Left ventricle myocardium inferior (tissue), 1 donor: ENCODE results near the gene PTGDR2. TPM values are rescaled to one million over a fixed set of nuclear protein-coding genes. Genes with fewer than 3 reads are reported as not detected.
A peak's percentile ranks its signal among the peaks of the same experiment; 100 is the strongest.
"Not testable (repeated sequence)": the region's sequence is repeated elsewhere in the genome, so short reads cannot be mapped to it uniquely, and the experiment has no call there.

Experiments used
- DNase-seq: peaks from one replicate; pipeline ENCODE4 v3.0.0-alpha.2; 2020
- H3K27ac ChIP-seq: fragments of 200-600 bp; replicated peaks from 2 replicates; pipeline ENCODE4 v1.8.0; 2021
- H3K27me3 ChIP-seq: fragments of 200-600 bp; 2 replicates; pipeline ENCODE4 v1.8.0; 2021; ENCODE audit warnings: low read depth
- H3K36me3 ChIP-seq: fragments of 200-600 bp; 2 replicates; pipeline ENCODE4 v1.8.0; 2021
- H3K4me1 ChIP-seq: fragments of 200-600 bp; 2 replicates; pipeline ENCODE4 v1.8.0; 2021
- H3K4me3 ChIP-seq: fragments of 200-600 bp; 2 replicates; pipeline ENCODE4 v1.8.0; 2021; ENCODE audit warnings: mild to moderate bottlenecking, moderate library complexity
- H3K9me3 ChIP-seq: fragments of 200-600 bp; replicated peaks from 2 replicates; pipeline ENCODE4 v1.8.0; 2021
- intact Hi-C: fragments of 100-400 bp; cut with micrococcal nuclease; formaldehyde crosslinking; loops from one replicate; pipeline ENCODE4 v1.11.0; 2022
- total RNA-seq: library from RNA; stranded (reverse); fragmentation: NEBNext Ultra II Directional; extraction: Animal tissue kit (Norgen Biotek cat#: 25700); gene quantifications from one replicate; pipeline ENCODE4 v1.2.1, GENCODE V29; 2021
- TF ChIP-seq, protein P1 (sequence below): fragments of 200-600 bp; IDR thresholded peaks from 2 replicates; pipeline ENCODE4 v1.8.0; 2021; ENCODE audit warnings: antibody characterized with exemption, mild to moderate bottlenecking, borderline replicate concordance
- donor health status: DM: no; HTN: yes; CAD: no; lungs with severe emphysema.

The PTGDR2 gene
- total RNA-seq, 1 donor from 2014 or later = 2.3 TPM

DNA sequence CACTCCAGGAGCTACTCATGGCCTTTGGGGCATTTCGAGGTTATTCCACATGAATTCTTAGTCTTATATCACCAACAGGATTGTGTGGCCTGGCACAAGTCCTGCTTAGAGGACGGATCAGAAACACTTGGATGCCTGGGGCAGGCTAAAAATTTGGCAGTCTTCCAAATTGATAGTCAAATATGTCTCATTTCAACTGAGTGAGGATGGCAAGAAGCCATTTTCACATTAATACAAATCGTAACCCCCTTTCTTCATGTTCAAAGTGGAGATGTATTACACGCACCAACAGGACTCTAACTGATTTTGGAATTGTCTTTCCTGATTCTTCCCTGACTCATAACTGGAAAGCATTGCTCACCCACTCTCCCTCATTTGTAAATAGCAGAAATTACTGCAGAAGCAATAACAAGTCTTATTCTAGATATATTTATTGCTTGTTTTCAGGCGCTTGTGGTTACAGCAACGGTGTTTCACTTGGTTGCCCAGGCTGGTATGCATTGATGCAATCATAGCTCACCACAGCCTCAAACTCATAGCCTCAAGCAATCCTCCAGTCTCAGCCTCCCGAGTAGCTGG lies 24.2 kb downstream of the PTGDR2 start:
- Histone ChIP-seq H3K4me3 (no peak overlapping the region), H3K4me1 (peaks cover 8% of the 10 kb centered on the region), H3K27me3 (no peaks in the 10 kb centered on the region), H3K27ac (no peak overlapping the region), H3K36me3 (no peaks in the 10 kb centered on the region), H3K9me3 (no peaks in the 10 kb centered on the region)
- no peak for DNase-seq
- intact Hi-C loops = loop anchor here (5.0 kb wide), 1 partner anchor 66 kb away; no protein-coding TSS in a partner anchor
- TF ChIP-seq, protein P1, sequence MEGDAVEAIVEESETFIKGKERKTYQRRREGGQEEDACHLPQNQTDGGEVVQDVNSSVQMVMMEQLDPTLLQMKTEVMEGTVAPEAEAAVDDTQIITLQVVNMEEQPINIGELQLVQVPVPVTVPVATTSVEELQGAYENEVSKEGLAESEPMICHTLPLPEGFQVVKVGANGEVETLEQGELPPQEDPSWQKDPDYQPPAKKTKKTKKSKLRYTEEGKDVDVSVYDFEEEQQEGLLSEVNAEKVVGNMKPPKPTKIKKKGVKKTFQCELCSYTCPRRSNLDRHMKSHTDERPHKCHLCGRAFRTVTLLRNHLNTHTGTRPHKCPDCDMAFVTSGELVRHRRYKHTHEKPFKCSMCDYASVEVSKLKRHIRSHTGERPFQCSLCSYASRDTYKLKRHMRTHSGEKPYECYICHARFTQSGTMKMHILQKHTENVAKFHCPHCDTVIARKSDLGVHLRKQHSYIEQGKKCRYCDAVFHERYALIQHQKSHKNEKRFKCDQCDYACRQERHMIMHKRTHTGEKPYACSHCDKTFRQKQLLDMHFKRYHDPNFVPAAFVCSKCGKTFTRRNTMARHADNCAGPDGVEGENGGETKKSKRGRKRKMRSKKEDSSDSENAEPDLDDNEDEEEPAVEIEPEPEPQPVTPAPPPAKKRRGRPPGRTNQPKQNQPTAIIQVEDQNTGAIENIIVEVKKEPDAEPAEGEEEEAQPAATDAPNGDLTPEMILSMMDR = no peak

DNA sequence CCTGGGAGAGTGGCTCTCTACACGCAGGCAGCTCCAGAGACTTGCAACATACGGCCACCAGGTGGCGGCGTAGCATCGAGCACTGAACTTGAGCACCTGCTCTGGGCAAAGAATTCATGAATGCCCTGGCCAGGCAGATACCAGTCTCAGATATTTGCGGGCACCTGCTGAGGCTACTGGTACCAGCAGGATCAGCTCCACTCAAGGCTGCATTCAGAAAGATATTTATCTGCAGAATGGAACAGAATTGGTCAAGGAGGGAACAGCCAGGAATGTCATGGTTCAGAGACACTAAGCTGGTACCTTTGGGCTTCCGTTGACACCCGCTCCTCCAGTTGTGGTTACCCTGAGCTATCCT lies 24.6 kb downstream of the PTGDR2 start:
- DNase-seq = peak; percentile 83
- Histone ChIP-seq H3K9me3 (no peaks in the 10 kb centered on the region), H3K4me3 (no peak overlapping the region), H3K36me3 (no peaks in the 10 kb centered on the region), H3K4me1 (peaks cover 8% of the 10 kb centered on the region), H3K27me3 (no peaks in the 10 kb centered on the region), H3K27ac (no peak overlapping the region)
- intact Hi-C loops = loop anchor here (5.0 kb wide), 1 partner anchor 66 kb away; no protein-coding TSS in a partner anchor
- TF ChIP-seq, protein P1 = peak; percentile 98

DNA sequence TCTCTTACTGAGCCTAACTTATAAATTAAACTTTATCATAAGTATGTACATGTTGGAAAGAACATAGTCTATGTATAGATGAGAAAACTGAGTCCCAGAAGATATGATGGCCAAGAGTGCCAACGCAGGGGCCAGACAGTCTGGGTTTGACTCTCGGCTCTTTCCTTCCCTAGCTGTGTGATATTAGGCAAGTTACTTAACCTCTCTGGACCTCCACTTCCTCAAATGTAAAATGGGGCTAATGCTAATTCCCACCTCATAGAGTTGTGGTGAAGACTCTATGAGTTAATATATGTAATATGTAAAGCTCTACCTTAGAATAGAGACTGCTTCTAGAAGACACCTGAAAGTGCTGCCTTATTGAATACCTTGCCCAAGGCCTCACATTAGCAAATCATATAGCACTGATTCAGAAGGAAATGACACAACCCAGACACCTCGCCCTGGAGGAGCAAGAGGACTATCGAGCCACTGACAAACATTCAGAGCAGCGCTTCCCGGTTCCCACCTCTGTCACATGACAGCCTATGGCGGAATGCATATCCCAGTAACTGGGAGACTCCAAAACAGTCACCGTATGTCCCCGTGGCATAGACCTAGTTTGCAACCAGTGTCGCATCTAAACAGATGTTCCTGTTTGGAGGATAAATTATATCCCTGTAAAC lies 25.1 kb downstream of the PTGDR2 start:
- Histone ChIP-seq H3K4me1 (peaks cover 8% of the 10 kb centered on the region), H3K9me3 (no peaks in the 10 kb centered on the region), H3K27me3 (no peaks in the 10 kb centered on the region), H3K36me3 (no peaks in the 10 kb centered on the region), H3K4me3 (no peak overlapping the region), H3K27ac (no peak overlapping the region)
- intact Hi-C loops = loop anchor here (5.0 kb wide), 1 partner anchor 67 kb away; no protein-coding TSS in a partner anchor
- TF ChIP-seq, protein P1 = no peak
- no peak for DNase-seq

DNA sequence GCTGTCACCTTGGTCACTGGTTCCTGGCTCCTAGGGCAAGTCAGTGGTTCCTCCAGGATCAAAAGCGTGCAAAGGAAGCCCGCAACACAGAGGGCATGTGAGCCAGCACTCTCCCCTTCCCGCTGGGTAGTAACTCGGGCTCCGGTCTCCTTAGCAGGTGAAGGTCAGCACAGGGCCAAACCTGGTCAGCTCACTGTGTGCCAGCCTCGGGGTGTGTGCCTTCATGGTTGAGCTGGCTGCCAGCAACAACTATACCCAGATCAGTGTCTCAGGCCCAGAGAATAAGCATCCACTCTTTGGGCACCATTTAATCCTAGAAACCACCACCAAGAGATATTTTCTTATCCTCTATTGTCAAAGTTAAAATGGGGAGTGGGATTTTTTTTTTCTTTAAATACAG lies 30.0 kb downstream of the PTGDR2 start:
- no peak overlapping the region for H3K4me3 ChIP-seq
- no peaks in the 10 kb centered on the region for H3K36me3 ChIP-seq
- H3K9me3 ChIP-seq = no peaks in the 10 kb centered on the region
- TF ChIP-seq, protein P1 = no peak
- H3K27ac ChIP-seq = no peak overlapping the region
- no peak for DNase-seq
- H3K4me1 ChIP-seq = peaks cover 2% of the 10 kb centered on the region
- intact Hi-C loops = no loop called here
- no peaks in the 10 kb centered on the region for H3K27me3 ChIP-seq

DNA sequence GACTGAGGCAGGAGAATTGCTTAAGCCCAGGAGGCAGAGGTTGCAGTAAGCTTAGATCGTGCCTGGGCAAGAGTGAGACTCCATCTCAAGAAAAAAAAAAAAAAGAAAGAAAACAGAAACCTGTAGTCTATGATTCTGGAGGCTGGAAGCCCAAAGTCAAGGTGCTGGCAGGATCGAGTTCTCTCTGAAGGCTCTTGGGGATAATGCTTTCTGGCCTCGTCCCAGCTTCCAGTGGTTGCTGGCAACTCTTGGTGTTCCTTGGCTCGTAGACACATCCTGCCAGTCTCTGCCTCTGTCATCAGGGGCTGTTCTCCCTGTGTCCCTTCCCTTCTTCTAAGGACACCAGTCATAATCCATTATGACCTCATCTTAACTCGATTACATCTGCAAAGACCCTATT lies 30.6 kb downstream of the PTGDR2 start:
- DNase-seq = no peak
- H3K36me3 ChIP-seq = no peaks in the 10 kb centered on the region
- no peaks in the 10 kb centered on the region for H3K27me3 ChIP-seq
- H3K9me3 ChIP-seq = no peaks in the 10 kb centered on the region
- H3K4me1 ChIP-seq = no peaks in the 10 kb centered on the region
- H3K27ac ChIP-seq = no peak overlapping the region
- intact Hi-C loops = no loop called here
- TF ChIP-seq, protein P1 = no peak
- H3K4me3 ChIP-seq = no peak overlapping the region

DNA sequence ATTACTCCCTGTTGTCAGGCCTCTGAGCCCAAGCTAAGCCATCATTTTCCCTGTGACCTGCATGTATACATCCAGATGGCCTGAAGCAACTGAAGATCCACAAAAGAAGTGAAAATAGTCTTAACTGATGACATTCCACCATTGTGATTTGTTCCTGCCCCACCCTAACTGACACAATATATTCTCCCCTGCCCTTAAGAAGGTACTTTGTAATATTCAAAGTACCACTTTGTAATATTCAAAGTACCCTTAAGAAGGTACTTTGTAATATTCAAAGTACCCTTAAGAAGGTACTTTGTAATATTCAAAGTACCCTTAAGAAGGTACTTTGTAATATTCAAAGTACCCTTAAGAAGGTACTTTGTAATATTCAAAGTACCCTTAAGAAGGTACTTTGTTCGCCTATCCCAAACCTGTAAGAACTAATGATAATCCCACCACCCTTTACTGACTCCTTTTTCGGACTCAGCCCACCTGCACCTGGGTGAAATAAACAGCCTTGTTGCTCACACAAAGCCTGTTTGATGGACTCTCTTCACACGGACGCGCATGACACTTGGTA lies 31.9 kb downstream of the PTGDR2 start:
- H3K27ac ChIP-seq, intact Hi-C loops, H3K4me3 ChIP-seq, H3K27me3 ChIP-seq, H3K36me3 ChIP-seq, H3K4me1 ChIP-seq, DNase-seq, H3K9me3 ChIP-seq: not testable (repeated sequence)
